Keratinocyte (primary cell): ENCODE data around the gene TEAD3.

Source experiments
- CTCF ChIP-seq, 3 experiments: IDR thresholded peaks in 1 of 3; conservative IDR thresholded peaks in 1 of 3; optimal IDR thresholded peaks in 1 of 3; 2 replicates in 2 of 3; 3 replicates in 1 of 3; pipeline versions ENCODE3 to v1.5.1; 2011; ENCODE audit warnings: low read length in 3 of 3, mild to moderate bottlenecking in 3 of 3, moderate library complexity in 2 of 3, control low read depth in 1 of 3, inconsistent platforms in 1 of 3; ENCODE audit not compliant: insufficient read depth in 2 of 3; ENCODE audit errors: extremely low read depth in 1 of 3
- EZH2 ChIP-seq: IDR thresholded peaks from one replicate; pipeline ENCODE4 v1.6.1; 2012; ENCODE audit warnings: inconsistent platforms, mild to moderate bottlenecking, low read length, moderate library complexity

GRCh38 chr6:35461270-35461669 is 35.6 kb downstream of the TEAD3 start:
- TF ChIP-seq CTCF (optimal IDR thresholded peaks at IDR 0.05 in 1 of 3, IDR thresholded peaks at IDR 0.05 in 1 of 3, conservative IDR thresholded peaks at IDR 0.05 in 1 of 3; ENCODE audit: extremely low read depth in 1 of 3, insufficient read depth in 2 of 3, low read length in 3 of 3), result no peak
- no peak for TF ChIP-seq EZH2
